ENCODE results near the gene SUSD2. TPM values are rescaled to one million over a fixed set of nuclear protein-coding genes. Genes with fewer than 3 reads are reported as not detected.

The SUSD2 gene
- total and polyA plus RNA-seq, 9 of the 15 experiments (the other 6 are each of a cell fraction or from before 2014, with no cell fraction given), result 0.01 to 0.16 (median 0.04) TPM; not detected in 4

- TF ChIP-seq ZBTB17 (CRISPR knock-in tag; IDR thresholded peaks at IDR 0.05) (no peak), ELF2 (CRISPR knock-in tag; IDR thresholded peaks at IDR 0.05) (no peak), CBFA2T2 (conservative IDR thresholded peaks at IDR 0.05) (no peak), ELK3 (CRISPR knock-in tag; IDR thresholded peaks at IDR 0.05) (no peak), KAT7 (CRISPR knock-in tag; IDR thresholded peaks at IDR 0.05; ENCODE audit: borderline replicate concordance) (no peak), NFATC3 (IDR thresholded peaks at IDR 0.05) (no peak), RAD51 (IDR thresholded peaks at IDR 0.05; ENCODE audit: borderline replicate concordance, low read depth) (no peak), XRCC5 (IDR thresholded peaks at IDR 0.05; ENCODE audit: low read depth, low read length) (no peak), ZBED1 (IDR thresholded peaks at IDR 0.05) (no peak), ZMIZ1 (IDR thresholded peaks at IDR 0.05; ENCODE audit: low read depth in 2 of 2, low read length in 2 of 2) (no peak), FOXA3 (CRISPR knock-in tag; conservative IDR thresholded peaks at IDR 0.05 in 1 of 2, IDR thresholded peaks at IDR 0.05 in 1 of 2) (peak in 1 of 2 experiments; percentile 73; a peak in 2 of 4 replicates), CBX2 (IDR thresholded peaks at IDR 0.05; ENCODE audit: insufficient read depth, low read length, poor library complexity, severe bottlenecking) (no peak), TAF15 (IDR thresholded peaks at IDR 0.05; ENCODE audit: low read depth, low read length) (no peak), MYC (IDR thresholded peaks at IDR 0.05; ENCODE audit: low read depth, low read length) (no peak), MYC (CRISPR knock-in tag; IDR thresholded peaks at IDR 0.05; ENCODE audit: borderline replicate concordance, low read depth) (no peak), ZNF766 (CRISPR knock-in tag; conservative IDR thresholded peaks at IDR 0.05) (no peak), RNF2 (IDR thresholded peaks at IDR 0.05) (no peak), ZNF217 (CRISPR knock-in tag; IDR thresholded peaks at IDR 0.05) (no peak), NR2C2 (CRISPR knock-in tag; IDR thresholded peaks at IDR 0.05) (no peak), NR2C2 (tag; IDR thresholded peaks at IDR 0.05) (peak; percentile 23; the same call in 1 of the 2 replicates), ETV1 (tag; conservative IDR thresholded peaks at IDR 0.05; ENCODE audit: low read depth) (no peak), NFE2L1 (tag; IDR thresholded peaks at IDR 0.05; ENCODE audit: borderline replicate concordance, low read depth) (no peak), HSF4 (CRISPR knock-in tag; IDR thresholded peaks at IDR 0.05; ENCODE audit: borderline replicate concordance) (no peak), ZNF232 (CRISPR knock-in tag; IDR thresholded peaks at IDR 0.05) (no peak), ZNF740 (CRISPR knock-in tag; IDR thresholded peaks at IDR 0.05) (peak; percentile 53; the same call in 1 of the 2 replicates), ZNF740 (tag; IDR thresholded peaks at IDR 0.05) (no peak), ZNF384 (IDR thresholded peaks at IDR 0.05; ENCODE audit: low read depth, low read length) (no peak)
Observed at GRCh38 chr22:24146194-24146616, 35.1 kb upstream of the SUSD2 start (continued).
